NCI-H446 treated with DMSO at 0.1 percent for 48 hours (cell line): ENCODE measurements around the gene PNKD.

ENCODE experiments used
- DNase-seq: peaks from one replicate; lab custom pipeline; 2025; lab: John Stamatoyannopoulos, UW

The PNKD gene

GRCh38 chr2:218371983-218372350, 101.6 kb downstream of the PNKD start:
- DNase-seq = no peak

- DNase-seq = no peak
Measured at GRCh38 chr2:218374795-218375194, 104.5 kb downstream of the PNKD start.

GRCh38 chr2:218375212-218375611, 104.9 kb downstream of the PNKD start:
- no peak for DNase-seq

- DNase-seq = no peak
Measured at GRCh38 chr2:218378053-218378452, 107.7 kb downstream of the PNKD start.

- DNase-seq = no peak
Measured at GRCh38 chr2:218381916-218382366, 111.6 kb downstream of the PNKD start, which contains the start of gene SLC11A1. Gene SLC11A1, plus strand, starts transcription at chr2:218382273. Its CDS starts 96 bp downstream, at chr2:218382369.

- no peak for DNase-seq
Measured at GRCh38 chr2:218382785-218383184, 112.5 kb downstream of the PNKD start.

GRCh38 chr2:218383892-218384519, 113.7 kb downstream of the PNKD start:
- DNase-seq = no peak

- DNase-seq = no peak
Measured at GRCh38 chr2:218384975-218385374, 114.7 kb downstream of the PNKD start.

GRCh38 chr2:218386505-218387368, 116.4 kb downstream of the PNKD start:
- DNase-seq = no peak

GRCh38 chr2:218387369-218388194, 117.3 kb downstream of the PNKD start:
- DNase-seq = no peak

GRCh38 chr2:218389333-218390150, 119.2 kb downstream of the PNKD start:
- DNase-seq = no peak

GRCh38 chr2:218391202-218391601, 120.9 kb downstream of the PNKD start:
- no peak for DNase-seq

- DNase-seq = no peak
Measured at GRCh38 chr2:218392459-218392858, 122.1 kb downstream of the PNKD start.

GRCh38 chr2:218392891-218393462, 122.7 kb downstream of the PNKD start:
- no peak for DNase-seq

GRCh38 chr2:218393750-218394290, 123.5 kb downstream of the PNKD start:
- no peak for DNase-seq

- no peak for DNase-seq
Measured at GRCh38 chr2:218394298-218395089, 124.2 kb downstream of the PNKD start.

GRCh38 chr2:218395090-218395444, 124.7 kb downstream of the PNKD start:
- DNase-seq = no peak

- no peak for DNase-seq
Measured at GRCh38 chr2:218395456-218395825, 125.1 kb downstream of the PNKD start.

- peak; percentile 85 for DNase-seq
Measured at GRCh38 chr2:218395826-218396687, 125.7 kb downstream of the PNKD start.
